ENCODE results near the gene RABAC1.
"Not testable (repeated sequence)": the region's sequence is repeated elsewhere in the genome, so short reads cannot be mapped to it uniquely, and the experiment has no call there.

Gene RABAC1

DNA sequence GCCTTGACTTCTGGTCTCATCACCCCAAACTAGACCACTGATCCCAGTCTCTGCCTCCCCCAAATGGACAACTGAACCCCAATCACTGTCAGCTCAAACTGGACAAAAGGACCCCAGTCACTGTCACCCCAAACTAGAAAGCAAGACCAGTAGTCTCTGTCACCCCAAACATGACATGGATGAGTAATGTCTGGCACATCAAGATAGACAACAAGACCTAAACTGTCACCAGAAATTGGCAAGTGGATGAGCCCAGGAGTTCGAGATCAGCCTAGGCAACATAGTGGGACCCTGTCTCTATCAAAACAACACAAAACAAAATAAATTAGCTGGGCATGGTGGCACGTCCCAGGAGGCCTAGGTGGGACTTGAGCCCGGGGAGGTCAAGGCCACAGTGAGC is 12.0 kb downstream of the RABAC1 start:
- DNase-seq (ENCODE audit: low read depth in 1 of 2, low spot score in 1 of 2), result no peak

DNA sequence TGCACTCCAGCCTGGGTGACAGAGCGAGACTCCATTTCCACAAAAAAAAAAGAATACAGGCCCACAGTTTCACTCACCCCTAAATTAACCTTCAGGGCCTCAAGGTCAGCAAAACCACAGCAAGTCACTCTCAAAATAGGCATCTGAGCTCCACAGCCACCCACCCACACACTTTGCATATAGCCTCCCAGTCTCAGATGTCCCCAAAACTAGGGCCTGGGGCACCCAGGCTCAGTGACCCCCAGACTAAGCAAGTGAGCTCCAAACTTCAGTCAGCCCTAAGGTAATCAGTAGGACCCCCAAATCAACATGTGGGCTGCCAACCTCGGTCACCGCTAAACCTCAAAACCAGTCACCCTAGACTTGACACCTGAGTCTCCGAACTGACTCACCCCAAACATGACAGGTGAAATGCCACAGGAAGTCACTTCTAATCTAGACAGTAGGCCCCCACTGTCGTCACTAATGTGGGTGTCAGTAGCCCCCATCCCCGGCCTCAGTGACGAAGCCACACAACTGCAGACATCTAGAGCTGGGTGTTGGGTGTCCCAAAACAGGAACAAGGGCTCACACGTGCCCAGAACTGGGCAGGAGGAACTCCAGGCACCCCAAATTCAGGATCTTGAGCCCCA is 13.9 kb downstream of the RABAC1 start:
- peak; percentile 69 to 80 for DNase-seq (ENCODE audit: low read depth in 1 of 2, low spot score in 1 of 2)

DNA sequence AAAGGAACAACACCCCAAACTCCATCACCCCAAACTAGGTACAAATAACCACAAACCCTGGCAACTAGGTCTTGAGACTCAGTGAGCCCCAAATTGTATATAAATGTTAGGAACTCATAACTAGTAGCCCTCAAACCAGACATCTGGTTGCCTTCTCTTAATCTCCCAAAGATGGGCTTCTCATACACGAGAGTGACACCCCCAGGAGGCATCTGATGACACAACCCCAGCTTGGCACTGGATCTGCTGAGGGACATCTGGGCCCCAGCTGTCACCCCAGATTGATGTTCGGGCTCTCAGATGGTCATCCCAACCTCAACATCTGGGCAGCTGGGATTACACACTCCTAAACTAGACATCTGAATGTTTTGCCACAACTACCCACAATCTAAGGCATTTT is 14.8 kb downstream of the RABAC1 start:
- DNase-seq (ENCODE audit: low read depth in 1 of 2, low spot score in 1 of 2), result no peak

DNA sequence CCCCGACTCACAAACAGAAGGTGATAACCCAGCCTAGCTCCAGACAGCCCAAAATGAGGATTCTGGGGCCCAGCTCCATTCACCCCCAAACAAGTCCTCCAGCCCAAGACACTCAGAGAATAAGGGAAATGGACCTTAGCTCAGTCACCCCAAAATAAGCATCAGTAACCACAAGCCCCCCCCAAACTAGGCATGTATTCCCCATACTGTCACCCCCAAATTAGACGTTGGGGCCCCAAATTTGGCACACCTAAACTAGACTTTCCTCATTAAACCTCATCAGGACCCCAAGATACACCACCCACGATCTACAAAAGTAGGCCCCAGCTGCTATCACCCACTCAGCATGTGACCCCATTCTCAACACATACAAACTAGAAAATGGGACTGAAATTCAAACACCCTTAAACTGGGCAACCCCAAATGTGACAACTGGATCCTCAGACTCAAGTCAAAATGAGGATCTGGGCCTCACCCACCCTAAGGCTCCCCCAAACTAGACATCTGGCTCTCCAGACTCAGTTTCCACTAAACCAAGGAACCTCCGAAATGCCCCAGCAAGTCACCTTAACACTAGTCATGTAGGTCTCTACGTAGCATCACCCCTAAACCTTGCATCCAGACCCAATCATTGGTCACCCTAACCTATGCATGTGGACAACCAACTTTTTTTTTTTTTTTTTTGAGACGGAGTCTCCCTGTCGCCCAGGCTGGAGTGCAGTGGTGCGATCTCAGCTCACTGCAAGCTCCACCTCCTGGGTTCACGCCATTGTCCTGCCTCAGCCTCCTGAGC is 17.5 kb downstream of the RABAC1 start:
- DNase-seq (ENCODE audit: low read depth in 1 of 2, low spot score in 1 of 2), result no peak

DNA sequence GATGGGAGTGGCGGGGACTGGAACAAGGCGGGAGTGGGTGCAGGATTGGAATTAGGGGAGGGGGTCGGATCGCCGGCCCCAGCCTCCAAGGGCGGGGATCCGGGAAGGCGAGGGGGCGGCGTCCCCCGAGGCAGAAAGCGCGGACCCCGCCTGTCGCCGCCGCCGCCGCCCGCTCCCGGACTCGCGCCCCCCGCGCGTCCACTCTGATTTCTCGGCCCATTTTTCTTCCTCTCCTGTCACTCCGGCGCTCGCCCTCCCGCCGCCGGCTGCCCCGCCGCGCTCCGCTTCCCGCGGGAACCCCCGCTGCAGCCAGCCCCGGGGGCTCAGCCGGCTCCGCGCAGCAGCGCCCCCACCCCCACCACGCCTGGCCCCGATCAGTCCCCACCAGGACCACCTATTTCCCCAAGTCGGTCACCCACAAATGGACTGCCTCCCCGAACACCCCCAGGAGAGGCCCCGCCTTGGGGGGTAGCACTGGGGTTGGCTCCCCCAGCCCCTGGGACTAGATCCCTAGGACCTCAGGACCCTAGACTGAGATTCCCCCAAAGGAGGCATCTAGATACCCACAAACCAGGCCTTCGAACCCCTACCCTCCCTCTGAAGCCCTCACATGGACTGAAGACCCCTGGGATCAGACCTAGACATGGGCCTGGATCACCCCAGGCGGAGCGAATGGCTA is 18.3 kb downstream of the RABAC1 start:
- no peak for DNase-seq (ENCODE audit: low read depth in 1 of 2, low spot score in 1 of 2)

DNA sequence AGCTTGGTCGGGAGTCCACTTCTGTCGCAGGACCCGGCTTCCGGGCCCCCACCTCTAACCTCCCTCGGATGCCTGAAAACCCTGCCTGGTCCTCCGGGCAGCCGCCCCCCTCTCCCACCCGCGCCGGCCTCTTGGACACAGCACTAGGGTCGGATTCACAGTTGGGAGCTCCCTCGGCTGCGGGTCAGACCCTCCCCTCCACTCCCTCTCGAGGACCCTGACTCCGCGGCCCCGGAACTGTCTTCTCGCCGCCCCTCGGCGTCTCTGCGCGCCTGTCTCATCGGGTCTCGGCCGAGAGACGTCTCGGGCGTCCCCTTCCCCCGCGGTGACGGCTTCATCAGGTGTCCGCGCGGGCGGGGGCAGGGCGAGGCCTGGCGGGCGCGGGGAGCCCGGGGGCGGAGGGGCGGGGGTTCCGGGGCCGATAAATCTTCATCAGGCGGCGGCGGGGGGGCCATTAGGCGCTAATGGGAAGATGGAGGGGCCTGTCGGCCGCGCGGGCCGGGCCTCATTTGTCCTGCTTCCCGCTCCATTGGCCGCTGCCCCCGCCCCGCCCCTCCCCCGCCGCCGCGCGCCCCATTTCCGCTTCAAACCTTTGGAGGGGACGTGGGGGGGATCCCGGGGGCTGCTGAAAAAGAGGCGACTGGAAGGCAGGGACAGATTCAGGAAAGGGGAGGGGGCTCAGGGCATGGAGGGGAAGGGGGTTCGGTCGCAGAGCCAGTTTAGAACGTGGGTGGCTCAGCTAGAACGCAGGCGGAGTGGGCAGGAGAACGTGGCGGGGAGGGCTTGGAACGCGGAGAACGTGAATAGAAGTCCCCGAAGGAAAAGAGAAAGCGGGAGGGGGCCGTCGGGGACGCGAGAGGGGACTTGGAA is 19.0 kb downstream of the RABAC1 start:
- no peak for DNase-seq (ENCODE audit: low read depth in 1 of 2, low spot score in 1 of 2)

DNA sequence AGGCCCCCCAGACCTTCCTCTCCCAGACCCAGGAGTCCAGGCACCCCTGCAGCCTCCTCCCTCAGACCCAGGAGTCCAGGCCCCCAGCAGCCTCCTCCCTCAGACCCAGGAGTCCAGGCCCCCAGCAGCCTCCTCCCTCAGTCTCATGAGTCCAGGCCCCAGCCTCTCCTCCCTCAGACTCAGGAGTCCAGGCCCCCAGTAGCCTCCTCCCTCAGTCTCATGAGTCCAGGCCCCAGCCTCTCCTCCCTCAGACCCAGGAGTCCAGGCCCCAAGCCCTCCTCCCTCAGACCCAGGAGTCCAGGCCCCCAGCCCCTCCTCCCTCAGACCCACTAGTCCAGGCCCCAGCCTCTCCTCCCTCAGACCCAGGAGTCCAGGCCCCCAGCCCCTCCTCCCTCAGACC is 19.9 kb downstream of the RABAC1 start:
- DNase-seq (ENCODE audit: low read depth in 1 of 2, low spot score in 1 of 2), result not testable (repeated sequence)

DNA sequence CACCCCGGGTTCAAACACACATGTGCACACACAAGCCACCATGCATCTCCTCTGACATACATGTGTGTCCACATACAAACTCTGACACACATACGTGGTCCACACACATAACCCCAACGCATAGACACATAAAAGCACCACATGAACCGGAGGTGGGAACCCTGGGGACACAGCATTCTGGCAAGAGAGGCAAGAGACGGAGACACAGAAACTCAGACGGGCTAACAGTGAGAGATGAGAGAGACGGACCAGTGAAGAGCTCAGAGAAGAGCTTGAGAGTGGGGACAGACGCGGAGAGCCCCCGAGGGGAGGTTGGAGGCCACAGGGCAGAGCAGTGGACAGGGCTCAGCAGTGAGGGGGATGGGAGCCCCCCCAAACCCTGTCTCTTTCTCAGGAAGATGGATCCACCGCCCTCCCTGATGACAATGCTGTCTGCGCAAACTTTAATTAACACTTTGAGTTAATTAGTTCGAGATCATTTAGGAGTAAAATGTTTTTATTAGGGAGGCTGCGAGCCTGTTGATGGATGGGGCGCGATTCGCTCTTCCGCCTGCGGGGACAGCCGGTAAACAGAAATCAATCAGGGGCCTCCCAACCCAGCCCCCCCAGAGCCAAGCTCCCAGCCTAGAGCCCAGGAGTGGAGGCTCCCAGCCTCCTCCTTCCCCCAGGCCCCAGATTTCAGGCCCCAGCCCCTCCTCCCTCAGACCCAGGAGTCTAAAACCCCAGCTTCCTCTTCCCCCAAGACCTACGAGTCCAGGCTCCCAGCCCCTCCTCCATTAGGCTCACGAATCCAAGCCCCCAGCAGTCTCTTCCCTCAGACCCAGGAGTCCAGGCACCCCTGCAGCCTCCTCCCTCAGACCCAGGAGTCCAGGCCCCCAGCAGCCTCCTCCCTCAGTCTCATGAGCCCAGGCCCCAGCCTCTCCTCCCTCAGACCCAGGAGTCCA is 21.3 kb downstream of the RABAC1 start:
- no peak for DNase-seq (ENCODE audit: low read depth in 1 of 2, low spot score in 1 of 2)

DNA sequence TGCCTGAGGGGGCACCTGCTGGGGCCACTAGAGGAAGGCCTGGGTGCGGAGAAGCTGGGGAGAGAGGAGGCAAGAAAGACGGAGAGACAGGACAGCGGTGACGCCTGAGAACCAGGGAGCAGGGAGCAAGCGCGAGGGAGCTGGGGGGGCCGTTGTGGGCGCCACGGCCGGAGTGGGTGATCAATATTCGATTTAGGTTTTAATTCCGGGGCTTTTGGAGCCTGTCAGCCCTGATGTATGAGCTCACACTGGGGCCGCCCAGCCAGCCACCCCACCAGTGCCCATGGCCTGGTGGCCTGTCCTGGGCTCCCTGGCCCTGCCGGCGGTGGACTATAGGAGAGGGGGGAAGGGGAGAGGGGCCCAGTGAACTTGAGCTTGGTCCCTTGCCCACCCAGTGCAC is 22.2 kb downstream of the RABAC1 start:
- no peak for DNase-seq (ENCODE audit: low read depth in 1 of 2, low spot score in 1 of 2)

DNA sequence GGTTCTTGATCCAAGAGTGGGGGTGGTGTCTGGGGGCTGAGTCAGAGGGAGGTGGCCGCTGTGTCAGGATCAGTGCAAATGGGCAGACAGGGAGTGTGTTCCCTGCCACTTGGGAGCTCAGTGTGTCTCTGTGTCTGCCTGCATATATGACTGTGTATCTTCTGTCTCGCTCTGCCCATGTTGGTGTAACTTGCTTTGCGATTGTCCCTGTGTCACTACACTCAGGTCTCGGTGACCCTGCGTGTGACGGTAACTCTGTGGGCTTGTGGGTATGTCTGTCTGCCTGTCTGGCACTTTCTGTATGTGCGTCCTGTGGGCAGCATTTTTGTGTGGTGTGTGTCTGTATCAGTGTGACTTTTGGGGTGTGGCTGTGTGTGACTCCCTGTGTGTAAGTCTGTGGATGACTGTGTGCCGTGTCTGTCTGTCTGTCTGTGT is 22.7 kb downstream of the RABAC1 start:
- DNase-seq (ENCODE audit: low read depth in 1 of 2, low spot score in 1 of 2), result no peak

DNA sequence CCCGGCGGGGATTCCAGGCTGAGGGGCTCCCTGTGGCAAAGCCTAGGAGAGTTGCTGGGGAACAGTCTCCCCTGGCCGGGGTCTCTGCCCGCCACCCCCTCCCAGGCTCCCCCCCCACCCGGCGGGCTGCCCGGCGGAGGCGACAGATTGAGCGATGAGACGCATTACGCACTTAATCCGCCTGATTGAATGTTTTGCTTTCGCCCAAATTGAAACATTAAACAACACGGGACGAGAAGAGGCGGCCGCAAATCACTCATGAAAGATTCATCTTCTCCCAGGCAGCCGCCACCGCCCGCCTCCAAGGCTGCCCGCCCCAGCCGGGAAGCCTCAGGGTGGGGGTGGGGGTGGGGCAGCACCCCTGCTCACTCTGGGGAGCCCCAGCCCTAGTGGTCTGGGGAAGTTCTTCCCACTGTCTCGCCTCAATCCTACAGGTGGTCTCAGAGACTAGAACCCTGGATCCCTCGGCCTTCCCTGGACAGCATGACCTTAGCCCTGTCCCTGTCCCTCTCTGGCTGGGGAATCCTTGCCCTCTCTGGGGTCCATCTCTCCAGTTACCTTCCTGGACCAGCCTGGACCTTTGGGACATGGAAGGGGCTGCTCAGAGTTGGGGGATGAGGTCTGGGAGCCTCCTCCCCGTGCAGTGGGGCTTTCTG is 23.2 kb downstream of the RABAC1 start:
- DNase-seq (ENCODE audit: low read depth in 1 of 2, low spot score in 1 of 2), result no peak

DNA sequence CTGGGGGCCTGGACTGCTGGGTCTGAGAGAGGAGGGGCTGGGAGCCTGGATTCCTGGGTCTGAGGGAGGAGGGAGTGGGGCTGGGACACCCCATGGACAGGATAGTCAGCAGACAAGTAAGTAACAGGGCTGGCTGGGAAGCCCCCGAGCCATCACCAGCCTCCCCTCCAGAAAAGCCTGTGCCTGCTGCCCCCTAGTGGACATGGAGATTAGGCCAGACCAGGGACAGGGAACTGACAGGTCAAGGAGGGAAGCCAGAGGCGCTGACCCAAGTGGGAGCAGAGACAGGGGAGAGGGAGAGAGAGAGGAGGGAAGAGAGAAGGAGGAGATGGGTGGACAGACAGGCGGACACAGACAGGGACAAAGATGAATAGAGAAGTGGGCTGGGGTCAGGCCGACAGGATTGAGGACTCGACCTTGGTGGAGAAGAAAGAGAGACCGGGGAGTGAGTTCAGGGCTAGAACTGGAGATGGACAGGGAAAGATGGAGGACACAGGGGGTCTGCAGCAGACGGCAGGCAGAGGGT is 24.2 kb downstream of the RABAC1 start:
- DNase-seq (ENCODE audit: low read depth in 1 of 2, low spot score in 1 of 2), result peak; percentile 59 to 67

DNA sequence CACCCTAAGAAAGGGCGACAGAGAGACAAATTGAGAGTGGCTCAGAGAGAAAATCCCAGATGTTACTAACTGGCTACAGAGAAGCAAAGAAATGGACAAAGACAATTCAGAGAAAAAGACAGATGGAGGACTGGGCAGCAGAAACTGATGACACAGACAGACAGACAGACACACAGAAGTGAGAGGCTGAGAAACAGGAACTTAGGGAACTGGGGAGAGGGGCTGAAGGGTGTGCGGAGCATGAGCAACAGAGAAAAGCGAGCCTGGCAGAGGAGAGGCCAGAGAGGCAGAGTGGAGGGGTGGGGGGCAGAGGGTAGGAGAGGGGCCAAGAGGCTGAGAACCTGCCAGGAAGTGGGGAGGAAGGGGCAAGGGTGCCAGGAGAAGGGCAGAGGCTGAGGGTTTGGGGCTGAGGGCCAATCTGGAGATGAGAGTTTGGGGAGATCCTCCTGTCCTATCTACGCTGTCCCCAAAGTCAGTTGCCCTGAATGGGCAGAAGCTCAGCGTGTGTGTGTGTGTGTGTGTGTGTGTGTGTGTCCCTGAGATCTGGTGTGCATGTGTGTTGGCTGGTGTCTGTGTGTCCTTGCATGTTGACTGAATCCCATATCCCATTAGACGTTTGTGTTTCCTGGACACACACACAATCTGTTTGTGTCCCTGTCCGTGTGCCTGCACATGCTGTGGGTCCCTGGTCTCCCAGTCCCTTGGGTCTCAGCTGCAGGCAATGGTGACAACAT is 25.3 kb downstream of the RABAC1 start:
- no peak for DNase-seq (ENCODE audit: low read depth in 1 of 2, low spot score in 1 of 2)

DNA sequence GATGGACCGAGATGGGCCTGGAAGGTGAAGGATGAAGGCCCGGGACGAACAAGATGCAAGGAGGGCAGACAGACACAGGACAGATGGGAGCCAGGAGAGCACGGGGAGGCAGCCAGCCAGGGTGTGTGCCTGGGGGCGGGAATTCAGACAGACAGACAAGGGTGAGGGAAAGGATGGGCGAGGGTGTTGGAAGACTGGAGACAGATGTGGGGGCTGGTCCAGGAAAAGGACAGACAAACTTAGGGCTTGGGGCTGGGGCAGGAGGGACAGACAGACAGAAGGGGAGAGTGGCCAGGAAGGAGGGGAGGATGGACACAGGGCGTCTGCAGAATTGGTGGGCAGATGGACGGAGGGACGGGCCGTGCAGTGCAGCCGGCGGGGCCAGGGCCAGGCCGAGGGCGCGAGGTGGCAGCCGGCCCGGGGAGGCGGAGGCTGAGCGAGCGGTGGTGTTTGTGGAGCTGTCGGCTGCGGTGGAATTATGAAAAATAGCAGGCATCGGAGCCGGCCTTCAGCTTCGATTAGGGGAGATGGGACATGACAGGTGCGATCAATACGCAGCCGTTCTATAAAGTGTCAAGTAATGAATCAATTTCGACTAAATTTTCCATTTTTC is 26.3 kb downstream of the RABAC1 start:
- no peak for DNase-seq (ENCODE audit: low read depth in 1 of 2, low spot score in 1 of 2)

DNA sequence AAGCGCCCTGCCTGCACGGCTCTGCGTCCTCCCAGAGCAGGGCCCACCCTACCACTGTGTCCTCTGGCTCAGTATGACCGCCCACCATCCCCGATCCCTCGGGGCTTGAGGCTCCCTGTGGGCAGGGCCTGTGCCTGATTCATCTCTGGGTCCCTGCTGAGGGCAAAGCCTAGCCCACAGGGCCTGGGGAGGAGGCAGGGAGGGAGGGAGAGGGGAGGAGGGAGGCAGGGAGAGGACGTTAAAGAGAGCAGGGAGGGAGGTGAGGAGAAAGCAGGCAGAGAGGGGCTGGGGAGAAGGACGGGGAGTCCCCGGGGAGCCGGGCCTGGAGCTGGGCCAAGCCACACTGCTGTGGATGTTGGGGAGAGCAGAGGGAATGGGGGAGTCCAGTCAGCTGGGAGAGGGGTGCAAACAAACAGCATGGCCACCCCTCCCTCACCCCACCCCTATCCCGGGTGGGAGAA is 26.8 kb downstream of the RABAC1 start:
- DNase-seq (ENCODE audit: low read depth in 1 of 2, low spot score in 1 of 2), result no peak

DNA sequence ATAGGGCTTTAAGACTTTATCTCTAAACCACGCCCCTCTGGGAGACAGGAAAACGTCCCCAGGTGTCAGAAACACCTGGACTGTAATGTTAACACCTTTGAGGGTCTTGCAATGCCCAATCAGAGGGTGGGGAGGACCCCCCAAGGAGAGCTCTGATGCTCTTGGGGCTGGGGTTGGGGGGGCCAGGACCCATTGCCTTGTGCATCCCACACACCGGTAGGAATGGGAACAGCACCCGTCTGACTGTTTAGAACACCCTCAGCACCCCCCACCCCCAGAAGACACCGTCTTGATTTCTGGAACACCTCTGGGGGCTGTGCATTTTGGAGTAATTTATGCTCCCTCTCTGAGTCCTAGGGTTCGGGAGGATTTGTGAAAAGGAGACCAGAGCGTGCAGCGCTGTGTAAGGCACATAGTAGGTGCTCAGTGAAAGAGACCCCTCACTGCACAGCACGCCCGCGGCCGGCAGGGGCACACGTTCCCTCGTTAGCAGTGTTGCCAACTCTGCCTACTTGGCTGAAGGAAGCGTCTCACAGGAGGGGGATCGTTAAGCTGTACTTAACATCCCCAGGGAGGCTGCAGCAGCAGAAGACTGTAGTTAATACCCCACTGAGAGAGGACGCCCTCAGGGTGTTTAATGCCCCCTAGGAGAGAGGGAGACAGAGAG is 28.1 kb downstream of the RABAC1 start:
- DNase-seq (ENCODE audit: low read depth in 1 of 2, low spot score in 1 of 2), result no peak

DNA sequence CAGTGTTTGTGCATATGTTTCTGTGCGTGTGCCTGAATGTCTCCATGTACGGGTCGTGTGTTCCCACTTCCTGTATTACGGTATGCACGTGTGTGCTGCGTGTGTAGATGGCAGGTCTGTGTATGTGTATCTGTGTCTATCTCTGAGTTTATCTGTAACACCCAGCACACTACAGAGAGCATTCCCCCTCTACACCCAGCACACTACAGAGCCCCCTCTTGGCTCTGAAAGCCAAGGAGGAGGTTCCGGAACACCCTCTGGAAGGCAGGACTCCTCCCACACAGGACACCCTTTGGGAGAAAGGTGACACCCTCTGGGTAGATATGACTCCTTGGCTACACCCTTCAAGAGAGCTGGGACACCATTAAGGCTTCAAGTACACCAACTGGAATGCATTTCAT is 28.8 kb downstream of the RABAC1 start:
- DNase-seq (ENCODE audit: low read depth in 1 of 2, low spot score in 1 of 2), result no peak
